Left lung (tissue), 10 donors: ENCODE data around the gene C15orf62. TPM values are rescaled to one million over a fixed set of nuclear protein-coding genes. Genes with fewer than 3 reads are reported as not detected.

Experiments
- ATAC-seq: fragments of 200-7000 bp; cut with Tn5 transposase; one replicate; pipeline ENCODE4 v1.9.1; 2020; ENCODE audit warnings: moderate library complexity
- DNase-seq, 4 donors: peaks; one replicate each; pipeline ENCODE4 v3.0.0-alpha.2; 2013 to 2020
- H3K27ac ChIP-seq, 2 donors: fragments of 200-600 bp; sonication (generic) in 1 of 2; one replicate each; pipeline versions ENCODE4 v1.5.0 to v1.8.0; 2020 to 2021
- H3K27me3 ChIP-seq, 2 donors: fragments of 200-600 bp; sonication (generic) in 1 of 2; one replicate each; pipeline versions ENCODE4 v1.5.0 to v1.8.0; 2020 to 2021
- H3K36me3 ChIP-seq, 2 donors: fragments of 200-600 bp; sonication (generic) in 1 of 2; one replicate each; pipeline versions ENCODE4 v1.5.0 to v1.8.0; 2020 to 2021
- H3K4me1 ChIP-seq, 2 donors: fragments of 200-600 bp; one replicate each; pipeline ENCODE4 v1.8.0; 2021
- H3K4me3 ChIP-seq, 2 donors: fragments of 200-600 bp; sonication (generic) in 1 of 2; one replicate each; pipeline versions ENCODE4 v1.5.0 to v1.8.0; 2020 to 2021; ENCODE audit warnings: mild to moderate bottlenecking in 1 of 2
- H3K9me3 ChIP-seq, 2 donors: fragments of 200-600 bp; sonication (generic) in 1 of 2; one replicate each; pipeline versions ENCODE4 v1.5.0 to v1.8.0; 2020 to 2021
- intact Hi-C, 2 donors: fragments of 100-400 bp; cut with DNase I; formaldehyde crosslinking; loops; one replicate each; pipeline versions ENCODE4 v1.11.2 to v1.14.2; 2022
- polyA plus RNA-seq, 6 donors: library from polyadenylated mRNA; unstranded; fragments of 120-200 nt; gene quantifications; one replicate each; pipeline ENCODE4 v1.2.1, GENCODE V29; 2013; ENCODE audit not compliant: insufficient read length in 6 of 6
- total RNA-seq, 2 donors: library from RNA; stranded (reverse); fragmentation: NEBNext Ultra II Directional; extraction: Animal tissue kit (Norgen Biotek cat#: 25700); gene quantifications; one replicate each; pipeline ENCODE4 v1.2.1, GENCODE V29; 2021
- TF ChIP-seq, protein P1 (sequence below), 2 donors: fragments of 200-600 bp; sonication (generic) in 1 of 2; IDR thresholded peaks; one replicate each; pipeline versions ENCODE4 v1.5.0 to v1.8.0; 2021; ENCODE audit warnings: antibody characterized with exemption in 2 of 2
- donor health status: DM: no; HTN: yes; CAD: no.
- donor health status: DM: no; HTN: no; CAD: no.

The C15orf62 gene
- total and polyA plus RNA-seq, 8 donors: 0.32 to 4.6 (median 3.7) TPM

DNA sequence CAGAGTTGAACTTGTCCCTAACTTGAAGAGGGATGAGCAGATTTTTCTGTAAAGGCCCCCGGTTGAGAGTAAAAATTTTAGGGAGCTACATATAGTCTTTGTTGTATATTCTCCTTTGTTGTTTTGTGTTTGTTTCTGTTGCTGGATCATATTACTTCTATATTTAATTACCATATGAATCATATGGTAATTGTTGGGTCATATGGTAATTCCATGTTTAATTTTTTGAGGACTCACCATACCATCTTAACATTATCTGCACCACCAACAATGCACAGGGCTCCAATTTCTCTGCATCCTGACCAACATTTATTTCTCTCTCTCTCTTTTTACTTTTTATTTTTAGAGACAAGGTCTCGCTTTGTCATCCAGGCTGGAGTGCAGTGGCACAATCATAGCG is 29.7 kb downstream of the C15orf62 start:
- ATAC-seq (no peak), DNase-seq (no peak)
- H3K27ac ChIP-seq: no peak overlapping the region
- H3K36me3 ChIP-seq: peaks cover 0 to 13% of the 10 kb centered on the region in 2 donors
- no peaks in the 10 kb centered on the region for H3K9me3 ChIP-seq
- TF ChIP-seq, protein P1, sequence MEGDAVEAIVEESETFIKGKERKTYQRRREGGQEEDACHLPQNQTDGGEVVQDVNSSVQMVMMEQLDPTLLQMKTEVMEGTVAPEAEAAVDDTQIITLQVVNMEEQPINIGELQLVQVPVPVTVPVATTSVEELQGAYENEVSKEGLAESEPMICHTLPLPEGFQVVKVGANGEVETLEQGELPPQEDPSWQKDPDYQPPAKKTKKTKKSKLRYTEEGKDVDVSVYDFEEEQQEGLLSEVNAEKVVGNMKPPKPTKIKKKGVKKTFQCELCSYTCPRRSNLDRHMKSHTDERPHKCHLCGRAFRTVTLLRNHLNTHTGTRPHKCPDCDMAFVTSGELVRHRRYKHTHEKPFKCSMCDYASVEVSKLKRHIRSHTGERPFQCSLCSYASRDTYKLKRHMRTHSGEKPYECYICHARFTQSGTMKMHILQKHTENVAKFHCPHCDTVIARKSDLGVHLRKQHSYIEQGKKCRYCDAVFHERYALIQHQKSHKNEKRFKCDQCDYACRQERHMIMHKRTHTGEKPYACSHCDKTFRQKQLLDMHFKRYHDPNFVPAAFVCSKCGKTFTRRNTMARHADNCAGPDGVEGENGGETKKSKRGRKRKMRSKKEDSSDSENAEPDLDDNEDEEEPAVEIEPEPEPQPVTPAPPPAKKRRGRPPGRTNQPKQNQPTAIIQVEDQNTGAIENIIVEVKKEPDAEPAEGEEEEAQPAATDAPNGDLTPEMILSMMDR (IDR thresholded peaks at IDR 0.05): no peak
- peaks cover 3 to 35% of the 10 kb centered on the region in 2 donors for H3K4me1 ChIP-seq
- H3K4me3 ChIP-seq: no peak overlapping the region
- intact Hi-C loops: no loop called here
- H3K27me3 ChIP-seq: no peaks in the 10 kb centered on the region

DNA sequence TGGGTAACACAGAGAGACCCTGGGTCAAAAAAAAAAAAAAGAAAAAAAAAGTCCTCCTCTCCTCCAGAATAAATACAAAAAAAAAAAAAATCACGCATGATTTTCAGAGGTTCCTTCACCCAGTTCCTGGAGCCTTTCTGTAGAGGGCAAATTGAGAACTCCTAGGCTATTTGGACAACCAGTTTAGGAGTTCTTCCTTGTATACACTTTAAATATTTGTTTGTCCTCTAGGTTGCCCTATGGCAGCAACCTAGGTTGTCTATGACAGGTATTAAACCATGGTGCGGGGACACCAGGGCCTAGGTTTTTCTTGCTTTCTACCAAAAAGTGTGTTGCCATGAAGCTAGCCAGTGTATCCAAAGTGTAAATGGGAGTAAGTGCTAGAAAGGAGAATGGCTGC is 33.3 kb downstream of the C15orf62 start:
- H3K4me1 ChIP-seq: peaks cover 9 to 32% of the 10 kb centered on the region in 2 donors
- no peak overlapping the region for H3K27ac ChIP-seq
- H3K27me3 ChIP-seq: no peaks in the 10 kb centered on the region
- intact Hi-C loops: no loop called here
- peaks cover 0 to 13% of the 10 kb centered on the region in 2 donors for H3K36me3 ChIP-seq
- ATAC-seq (no peak), DNase-seq (no peak)
- H3K4me3 ChIP-seq: no peak overlapping the region
- H3K9me3 ChIP-seq: no peaks in the 10 kb centered on the region
- TF ChIP-seq, protein P1 (IDR thresholded peaks at IDR 0.05): no peak

DNA sequence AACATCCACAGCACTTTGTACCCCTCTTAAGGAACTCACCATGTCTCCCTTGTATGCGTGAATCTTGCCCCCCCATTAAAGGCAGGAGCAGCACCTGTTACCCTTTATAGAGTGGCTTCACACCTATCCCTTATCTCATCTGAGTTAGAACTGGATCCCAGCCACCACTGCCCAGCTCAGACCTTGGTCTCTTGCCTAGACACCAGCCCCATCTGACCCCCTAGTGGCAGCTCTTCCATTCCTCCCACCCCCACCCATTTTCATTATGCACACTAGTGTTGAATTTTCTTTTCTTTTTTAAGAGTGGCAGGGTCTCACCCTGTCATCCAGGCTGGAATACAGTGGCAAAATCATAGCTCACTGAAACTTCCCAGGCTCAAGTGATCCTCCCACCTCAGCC is 33.9 kb downstream of the C15orf62 start:
- intact Hi-C loops: no loop called here
- Histone ChIP-seq H3K4me3 (no peak overlapping the region), H3K27ac (no peak overlapping the region), H3K36me3 (peaks cover 0 to 9% of the 10 kb centered on the region in 2 donors), H3K27me3 (no peaks in the 10 kb centered on the region), H3K9me3 (no peaks in the 10 kb centered on the region), H3K4me1 (peaks cover 10 to 36% of the 10 kb centered on the region in 2 donors)
- DNase-seq (peak in 1 of 4 donors; percentile 12), ATAC-seq (no peak)
- TF ChIP-seq, protein P1 (IDR thresholded peaks at IDR 0.05): no peak

DNA sequence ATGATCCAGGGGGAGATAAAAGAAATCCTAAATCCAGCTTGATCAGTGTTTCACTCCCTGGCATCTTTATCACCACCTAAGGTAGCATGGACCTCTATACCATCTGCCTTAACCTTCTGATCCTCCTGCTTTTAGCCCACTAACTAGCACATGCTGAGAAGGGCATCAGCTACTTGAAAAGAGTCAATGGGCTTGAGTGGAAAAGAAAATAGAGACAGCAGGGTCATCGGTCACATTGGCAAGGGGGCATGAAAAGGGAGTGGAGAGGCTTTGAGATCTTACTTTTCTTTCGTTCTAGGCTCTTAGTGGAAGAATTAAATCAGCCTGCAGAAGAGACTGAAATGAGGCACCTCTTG is 36.9 kb downstream of the C15orf62 start:
- Histone ChIP-seq H3K9me3 (no peaks in the 10 kb centered on the region), H3K27me3 (no peaks in the 10 kb centered on the region), H3K27ac (peak overlapping the region; percentile 93 to 94), H3K4me3 (peak overlapping the region; percentile 71 to 97), H3K4me1 (peaks cover 10 to 38% of the 10 kb centered on the region in 2 donors), H3K36me3 (peaks cover 0 to 24% of the 10 kb centered on the region in 2 donors)
- TF ChIP-seq, protein P1 (IDR thresholded peaks at IDR 0.05): no peak
- ATAC-seq (no peak), DNase-seq (no peak)
- intact Hi-C loops: no loop called here

DNA sequence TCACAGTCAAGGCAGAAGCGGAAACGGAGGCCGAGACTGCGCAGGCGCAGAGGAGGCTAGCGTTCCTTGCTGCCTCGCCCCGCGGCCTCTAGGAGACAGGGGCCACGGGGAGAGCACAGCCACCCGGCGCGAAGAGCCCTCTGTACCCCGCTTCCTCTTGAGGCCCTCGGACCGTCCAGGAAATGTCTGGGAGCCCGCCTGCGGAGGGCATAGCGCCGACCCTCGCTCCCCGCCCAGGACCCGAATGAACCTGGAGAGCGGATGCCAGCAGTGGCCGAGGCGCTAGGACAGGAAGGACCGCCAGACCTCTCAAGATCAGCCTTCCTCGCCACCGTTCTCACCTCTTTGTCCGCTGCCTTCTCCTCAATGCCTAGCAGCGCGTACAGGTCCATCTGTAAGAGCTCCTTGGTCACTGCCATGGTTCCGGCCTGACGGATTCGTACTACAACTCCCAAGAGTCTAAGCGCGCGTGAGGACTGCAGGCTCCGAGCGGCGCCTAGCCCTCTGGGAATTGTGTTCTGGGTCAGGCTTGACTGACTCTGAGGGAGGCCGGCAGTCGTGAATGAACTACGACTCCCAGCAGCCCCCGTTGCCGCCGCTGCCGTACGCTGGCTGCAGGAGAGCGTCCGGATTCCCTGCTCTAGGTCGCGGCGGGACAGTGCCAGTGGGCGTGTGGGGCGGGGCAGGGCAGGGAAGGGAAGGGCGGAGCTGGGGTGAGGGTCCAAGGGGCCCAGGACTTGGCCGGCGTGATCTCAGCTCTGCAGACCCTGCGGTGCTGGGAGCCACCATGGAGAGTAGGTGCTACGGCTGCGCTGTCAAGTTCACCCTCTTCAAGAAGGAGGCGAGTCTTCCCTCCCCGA is 37.5 kb downstream of the C15orf62 start, which contains the start of the genes DNAJC17 and ZFYVE19:
Gene DNAJC17, minus strand, starts transcription at position 446 of the 860 bp plus-strand sequence. Its CDS starts 27 bp downstream, at position 419.
Gene ZFYVE19, plus strand, starts transcription at position 62 of the 860 bp plus-strand sequence. Its CDS starts 501 bp downstream, at position 563.
- Histone ChIP-seq H3K4me1 (peaks cover 10 to 38% of the 10 kb centered on the region in 2 donors), H3K27me3 (no peaks in the 10 kb centered on the region), H3K27ac (peak within 1 kb of the TSS; percentile 93 to 94), H3K9me3 (no peaks in the 10 kb centered on the region), H3K4me3 (peak within 1 kb of the TSS; percentile 71 to 97), H3K36me3 (peaks cover 0 to 30% of the 10 kb centered on the region in 2 donors)
- peak; percentile 99 for ATAC-seq
- intact Hi-C loops: no loop called here
- peak; percentile 95 to 99 (median 98) for DNase-seq
- TF ChIP-seq, protein P1 (IDR thresholded peaks at IDR 0.05): peak in 1 of 2 donors; percentile 7
